Liver (tissue), 3 donors: ENCODE measurements around the gene CYB5D1.

Experiments
- TF ChIP-seq, protein P1 (sequence below): fragments of 150-350 bp; IDR thresholded peaks from 2 replicates; pipeline ENCODE4 v1.5.1; 2017; ENCODE audit warnings: improper control_type of control experiment, low read depth, low read length; ENCODE audit not compliant: missing input control
- TF ChIP-seq, protein P2 (sequence below): IDR thresholded peaks from 2 replicates; pipeline ENCODE4 v1.6.1; 2016; ENCODE audit warnings: antibody characterized with exemption
- donor health status: healthy.
- donor health status: healthy.

DNA sequence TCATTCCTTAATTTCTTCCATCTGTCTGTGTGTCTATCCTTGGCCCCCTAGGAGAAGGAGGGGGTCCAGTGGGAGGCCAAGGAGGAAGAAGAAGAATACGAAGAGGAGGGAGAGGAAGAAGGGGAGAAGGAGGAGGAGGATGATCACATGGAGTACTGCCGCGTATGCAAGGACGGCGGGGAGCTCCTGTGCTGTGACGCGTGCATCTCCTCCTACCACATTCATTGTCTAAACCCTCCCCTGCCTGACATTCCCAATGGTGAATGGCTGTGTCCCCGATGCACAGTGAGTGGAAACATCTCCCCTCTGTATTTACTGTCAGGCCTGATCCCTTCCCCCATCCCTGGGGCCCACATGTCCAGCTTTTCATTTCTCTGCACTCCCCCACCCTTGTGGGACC, 37.1 kb downstream of the CYB5D1 start:
- TF ChIP-seq, protein P1, sequence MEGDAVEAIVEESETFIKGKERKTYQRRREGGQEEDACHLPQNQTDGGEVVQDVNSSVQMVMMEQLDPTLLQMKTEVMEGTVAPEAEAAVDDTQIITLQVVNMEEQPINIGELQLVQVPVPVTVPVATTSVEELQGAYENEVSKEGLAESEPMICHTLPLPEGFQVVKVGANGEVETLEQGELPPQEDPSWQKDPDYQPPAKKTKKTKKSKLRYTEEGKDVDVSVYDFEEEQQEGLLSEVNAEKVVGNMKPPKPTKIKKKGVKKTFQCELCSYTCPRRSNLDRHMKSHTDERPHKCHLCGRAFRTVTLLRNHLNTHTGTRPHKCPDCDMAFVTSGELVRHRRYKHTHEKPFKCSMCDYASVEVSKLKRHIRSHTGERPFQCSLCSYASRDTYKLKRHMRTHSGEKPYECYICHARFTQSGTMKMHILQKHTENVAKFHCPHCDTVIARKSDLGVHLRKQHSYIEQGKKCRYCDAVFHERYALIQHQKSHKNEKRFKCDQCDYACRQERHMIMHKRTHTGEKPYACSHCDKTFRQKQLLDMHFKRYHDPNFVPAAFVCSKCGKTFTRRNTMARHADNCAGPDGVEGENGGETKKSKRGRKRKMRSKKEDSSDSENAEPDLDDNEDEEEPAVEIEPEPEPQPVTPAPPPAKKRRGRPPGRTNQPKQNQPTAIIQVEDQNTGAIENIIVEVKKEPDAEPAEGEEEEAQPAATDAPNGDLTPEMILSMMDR: no peak
- TF ChIP-seq, protein P2, sequence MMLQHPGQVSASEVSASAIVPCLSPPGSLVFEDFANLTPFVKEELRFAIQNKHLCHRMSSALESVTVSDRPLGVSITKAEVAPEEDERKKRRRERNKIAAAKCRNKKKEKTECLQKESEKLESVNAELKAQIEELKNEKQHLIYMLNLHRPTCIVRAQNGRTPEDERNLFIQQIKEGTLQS: no peak
